ENCODE data around the gene UBR3.

DNA sequence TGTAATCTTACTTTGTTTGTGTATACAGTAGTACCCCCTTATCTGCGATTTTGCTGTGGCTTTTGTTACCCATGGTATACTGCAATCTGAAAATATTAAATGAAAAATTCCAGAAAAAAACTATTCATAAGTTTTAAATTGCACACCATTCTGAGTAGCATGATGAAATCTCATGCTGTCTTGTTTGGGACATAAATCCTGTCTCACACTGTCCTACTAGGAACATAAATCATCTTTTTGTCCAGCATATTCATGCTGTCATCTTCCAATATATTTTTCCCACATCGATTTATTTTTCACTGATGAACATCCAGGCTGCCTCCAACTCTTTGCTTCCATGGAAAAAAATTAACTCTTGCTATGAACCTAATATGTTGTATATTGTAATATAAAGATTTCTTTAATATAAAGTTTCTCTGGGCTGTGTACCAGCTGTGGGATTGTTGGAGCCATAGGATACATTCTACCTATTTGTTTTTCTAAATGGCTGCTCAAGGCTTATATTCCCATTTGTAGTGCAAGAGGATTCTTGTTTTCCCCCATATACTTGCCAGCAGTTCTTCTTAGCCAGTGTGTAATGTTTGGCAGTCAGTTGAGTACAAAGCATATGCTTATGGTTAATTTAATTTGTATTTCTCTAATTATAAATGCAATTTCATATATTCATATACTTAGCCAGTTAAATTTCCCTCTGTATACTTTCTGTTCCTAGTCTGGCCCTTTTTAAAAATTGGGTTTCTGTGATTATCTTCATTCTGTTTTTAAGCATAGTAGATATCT is 236.4 kb downstream of the UBR3 start:
- TF ChIP-seq, protein P1, sequence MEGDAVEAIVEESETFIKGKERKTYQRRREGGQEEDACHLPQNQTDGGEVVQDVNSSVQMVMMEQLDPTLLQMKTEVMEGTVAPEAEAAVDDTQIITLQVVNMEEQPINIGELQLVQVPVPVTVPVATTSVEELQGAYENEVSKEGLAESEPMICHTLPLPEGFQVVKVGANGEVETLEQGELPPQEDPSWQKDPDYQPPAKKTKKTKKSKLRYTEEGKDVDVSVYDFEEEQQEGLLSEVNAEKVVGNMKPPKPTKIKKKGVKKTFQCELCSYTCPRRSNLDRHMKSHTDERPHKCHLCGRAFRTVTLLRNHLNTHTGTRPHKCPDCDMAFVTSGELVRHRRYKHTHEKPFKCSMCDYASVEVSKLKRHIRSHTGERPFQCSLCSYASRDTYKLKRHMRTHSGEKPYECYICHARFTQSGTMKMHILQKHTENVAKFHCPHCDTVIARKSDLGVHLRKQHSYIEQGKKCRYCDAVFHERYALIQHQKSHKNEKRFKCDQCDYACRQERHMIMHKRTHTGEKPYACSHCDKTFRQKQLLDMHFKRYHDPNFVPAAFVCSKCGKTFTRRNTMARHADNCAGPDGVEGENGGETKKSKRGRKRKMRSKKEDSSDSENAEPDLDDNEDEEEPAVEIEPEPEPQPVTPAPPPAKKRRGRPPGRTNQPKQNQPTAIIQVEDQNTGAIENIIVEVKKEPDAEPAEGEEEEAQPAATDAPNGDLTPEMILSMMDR (conservative IDR thresholded peaks at IDR 0.05; ENCODE audit: low read length): no peak
- no peak for TF ChIP-seq EZH2phosphoT487 (IDR thresholded peaks at IDR 0.05; ENCODE audit: borderline replicate concordance, low read depth, low read length)

Measured in OCI-LY7 (cell line).